A549 (cell line): ENCODE data around the gene DCAF7.

Experiments used
- CHD4 ChIP-seq: fragments of 200-600 bp; sonication (generic); IDR thresholded peaks from 2 replicates; pipeline ENCODE4 v1.6.1; 2016; ENCODE audit warnings: antibody characterized with exemption, mild to moderate bottlenecking, borderline replicate concordance
- EHMT2 ChIP-seq: fragments of 200-600 bp; sonication (generic); IDR thresholded peaks from 2 replicates; pipeline ENCODE4 v1.6.1; 2016; ENCODE audit warnings: antibody characterized with exemption, low read depth, mild to moderate bottlenecking, moderate library complexity
- HMGXB4 ChIP-seq: fragments of 250-450 bp; sonication (Bioruptor Pico); IDR thresholded peaks from 2 replicates; pipeline ENCODE4 v1.5.0; 2021; ENCODE audit warnings: mild to moderate bottlenecking, moderate library complexity, borderline replicate concordance
- JUNB ChIP-seq: fragments of >200 bp; sonication (Bioruptor Twin); formaldehyde crosslinking; IDR thresholded peaks from 2 replicates; pipeline ENCODE4 v1.6.1; 2016
- POLR2A ChIP-seq: IDR thresholded peaks from 2 replicates; pipeline ENCODE4 v1.6.1; 2012; ENCODE audit warnings: mild to moderate bottlenecking, low read length
- RAD21 ChIP-seq, 2 experiments: fragments of >200 bp in 1 of 2; sonication (Bioruptor Twin) in 1 of 2; formaldehyde crosslinking in 1 of 2; IDR thresholded peaks in 1 of 2; conservative IDR thresholded peaks in 1 of 2; 2 replicates in 1 of 2; 3 replicates in 1 of 2; pipeline ENCODE4 v1.6.1; 2012 to 2018; ENCODE audit warnings: inconsistent platforms in 1 of 2
- TF ChIP-seq, protein P1 (sequence below): fragments of >200 bp; sonication (Bioruptor Twin); formaldehyde crosslinking; IDR thresholded peaks from 3 replicates; pipeline ENCODE4 v1.5.1; 2016
- TF ChIP-seq, protein P2 (sequence below): fragments of 200-600 bp; sonication (generic); IDR thresholded peaks from 2 replicates; pipeline ENCODE4 v1.6.1; 2016; ENCODE audit warnings: antibody characterized with exemption, mild to moderate bottlenecking, moderate library complexity

DNA sequence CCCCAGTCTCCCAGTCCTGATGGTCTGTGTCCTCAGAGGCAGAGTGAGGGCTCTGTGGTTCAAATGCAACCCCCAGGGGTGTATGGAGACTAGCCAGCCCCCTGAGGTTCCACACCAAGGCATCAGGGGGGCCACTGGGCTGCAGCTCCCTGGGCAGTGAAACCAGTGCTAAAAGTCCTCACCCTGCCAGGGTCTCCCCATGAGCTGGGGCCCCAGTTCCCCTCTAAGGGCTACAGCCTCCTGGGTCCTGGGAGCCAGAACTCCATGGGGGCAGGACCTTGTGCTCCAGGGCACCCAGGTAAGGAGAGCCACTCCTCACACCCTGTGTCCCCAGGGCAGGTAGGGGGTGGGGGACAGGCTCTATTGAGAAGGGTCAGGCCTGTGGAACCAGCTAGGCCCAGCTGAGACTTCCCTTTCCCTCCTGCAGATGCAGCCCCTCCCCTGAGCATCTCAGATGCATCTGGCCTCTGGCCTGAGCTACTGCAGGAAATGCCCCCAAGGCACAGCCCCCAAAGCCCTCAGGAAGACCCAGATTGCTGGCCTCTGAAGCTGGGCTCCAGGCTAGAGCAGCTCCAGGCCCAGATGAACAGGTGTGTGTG is 6.4 kb upstream of the DCAF7 start:
- no peak for TF ChIP-seq HMGXB4 (CRISPR knock-in tag)
- TF ChIP-seq, protein P1, sequence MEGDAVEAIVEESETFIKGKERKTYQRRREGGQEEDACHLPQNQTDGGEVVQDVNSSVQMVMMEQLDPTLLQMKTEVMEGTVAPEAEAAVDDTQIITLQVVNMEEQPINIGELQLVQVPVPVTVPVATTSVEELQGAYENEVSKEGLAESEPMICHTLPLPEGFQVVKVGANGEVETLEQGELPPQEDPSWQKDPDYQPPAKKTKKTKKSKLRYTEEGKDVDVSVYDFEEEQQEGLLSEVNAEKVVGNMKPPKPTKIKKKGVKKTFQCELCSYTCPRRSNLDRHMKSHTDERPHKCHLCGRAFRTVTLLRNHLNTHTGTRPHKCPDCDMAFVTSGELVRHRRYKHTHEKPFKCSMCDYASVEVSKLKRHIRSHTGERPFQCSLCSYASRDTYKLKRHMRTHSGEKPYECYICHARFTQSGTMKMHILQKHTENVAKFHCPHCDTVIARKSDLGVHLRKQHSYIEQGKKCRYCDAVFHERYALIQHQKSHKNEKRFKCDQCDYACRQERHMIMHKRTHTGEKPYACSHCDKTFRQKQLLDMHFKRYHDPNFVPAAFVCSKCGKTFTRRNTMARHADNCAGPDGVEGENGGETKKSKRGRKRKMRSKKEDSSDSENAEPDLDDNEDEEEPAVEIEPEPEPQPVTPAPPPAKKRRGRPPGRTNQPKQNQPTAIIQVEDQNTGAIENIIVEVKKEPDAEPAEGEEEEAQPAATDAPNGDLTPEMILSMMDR, result no peak
- TF ChIP-seq JUNB, result no peak
- no peak for TF ChIP-seq POLR2A
- no peak for TF ChIP-seq EHMT2
- no peak for TF ChIP-seq CHD4
- TF ChIP-seq, protein P2, sequence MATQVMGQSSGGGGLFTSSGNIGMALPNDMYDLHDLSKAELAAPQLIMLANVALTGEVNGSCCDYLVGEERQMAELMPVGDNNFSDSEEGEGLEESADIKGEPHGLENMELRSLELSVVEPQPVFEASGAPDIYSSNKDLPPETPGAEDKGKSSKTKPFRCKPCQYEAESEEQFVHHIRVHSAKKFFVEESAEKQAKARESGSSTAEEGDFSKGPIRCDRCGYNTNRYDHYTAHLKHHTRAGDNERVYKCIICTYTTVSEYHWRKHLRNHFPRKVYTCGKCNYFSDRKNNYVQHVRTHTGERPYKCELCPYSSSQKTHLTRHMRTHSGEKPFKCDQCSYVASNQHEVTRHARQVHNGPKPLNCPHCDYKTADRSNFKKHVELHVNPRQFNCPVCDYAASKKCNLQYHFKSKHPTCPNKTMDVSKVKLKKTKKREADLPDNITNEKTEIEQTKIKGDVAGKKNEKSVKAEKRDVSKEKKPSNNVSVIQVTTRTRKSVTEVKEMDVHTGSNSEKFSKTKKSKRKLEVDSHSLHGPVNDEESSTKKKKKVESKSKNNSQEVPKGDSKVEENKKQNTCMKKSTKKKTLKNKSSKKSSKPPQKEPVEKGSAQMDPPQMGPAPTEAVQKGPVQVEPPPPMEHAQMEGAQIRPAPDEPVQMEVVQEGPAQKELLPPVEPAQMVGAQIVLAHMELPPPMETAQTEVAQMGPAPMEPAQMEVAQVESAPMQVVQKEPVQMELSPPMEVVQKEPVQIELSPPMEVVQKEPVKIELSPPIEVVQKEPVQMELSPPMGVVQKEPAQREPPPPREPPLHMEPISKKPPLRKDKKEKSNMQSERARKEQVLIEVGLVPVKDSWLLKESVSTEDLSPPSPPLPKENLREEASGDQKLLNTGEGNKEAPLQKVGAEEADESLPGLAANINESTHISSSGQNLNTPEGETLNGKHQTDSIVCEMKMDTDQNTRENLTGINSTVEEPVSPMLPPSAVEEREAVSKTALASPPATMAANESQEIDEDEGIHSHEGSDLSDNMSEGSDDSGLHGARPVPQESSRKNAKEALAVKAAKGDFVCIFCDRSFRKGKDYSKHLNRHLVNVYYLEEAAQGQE, result no peak
- TF ChIP-seq RAD21 (conservative IDR thresholded peaks at IDR 0.05 in 1 of 2, IDR thresholded peaks at IDR 0.05 in 1 of 2), result no peak
